A549 (cell line): ENCODE measurements around the gene HSPA4L.

ENCODE experiments used
- CTCF ChIP-seq: fragments of >200 bp; sonication (Bioruptor Twin); formaldehyde crosslinking; IDR thresholded peaks from 3 replicates; pipeline ENCODE4 v1.5.1; 2016
- POLR2A ChIP-seq: IDR thresholded peaks from 2 replicates; pipeline ENCODE4 v1.6.1; 2012; ENCODE audit warnings: mild to moderate bottlenecking, low read length

- no peak for TF ChIP-seq CTCF
- no peak for TF ChIP-seq POLR2A
Observed at GRCh38 chr4:127782025-127782274, 172 bp upstream of the HSPA4L start.
